Prostate gland (tissue), 2 donors: ENCODE results near the gene ADPRHL1. TPM values are rescaled to one million over a fixed set of nuclear protein-coding genes. Genes with fewer than 3 reads are reported as not detected.

Source experiments
- DNase-seq: peaks from one replicate; pipeline ENCODE4 v3.0.0-alpha.2; 2019; ENCODE audit warnings: low spot score
- H3K27ac ChIP-seq, 2 donors: fragments of 200-600 bp; sonication (generic); 2 replicates each; pipeline ENCODE4 v1.5.1; 2017 to 2019
- H3K27me3 ChIP-seq: fragments of 200-600 bp; sonication (generic); replicated peaks from 2 replicates; pipeline ENCODE4 v1.5.1; 2019; ENCODE audit not compliant: insufficient read depth
- H3K36me3 ChIP-seq, 2 donors: fragments of 200-600 bp; sonication (generic); 1 replicate in 1 of 2; 2 replicates in 1 of 2; pipeline versions ENCODE4 v1.5.1 to v1.8.1; 2017 to 2019
- H3K4me1 ChIP-seq: fragments of 200-600 bp; sonication (generic); replicated peaks from 2 replicates; pipeline ENCODE4 v1.5.1; 2019
- H3K4me3 ChIP-seq, 2 donors: fragments of 200-600 bp; sonication (generic); 2 replicates each; pipeline ENCODE4 v1.5.1; 2017 to 2019
- H3K9me3 ChIP-seq: fragments of 200-600 bp; sonication (generic); 2 replicates; pipeline ENCODE4 v1.5.1; 2017
- CTCF ChIP-seq, 4 experiments: fragments of 200-600 bp in 2 of 4; fragments of 450-650 bp in 2 of 4; sonication (generic) in 2 of 4; IDR thresholded peaks; 1 replicate in 3 of 4; 2 replicates in 1 of 4; pipeline ENCODE4 v1.5.1; 2016 to 2019; ENCODE audit warnings: antibody characterized with exemption in 4 of 4, mild to moderate bottlenecking in 2 of 4, moderate library complexity in 2 of 4
- POLR2A ChIP-seq: fragments of 450-650 bp; IDR thresholded peaks from one replicate; pipeline ENCODE4 v1.6.1; 2016; ENCODE audit warnings: antibody characterized with exemption, mild to moderate bottlenecking
- POLR2AphosphoS5 ChIP-seq: sonication (generic); formaldehyde crosslinking; IDR thresholded peaks from one replicate; pipeline ENCODE4 v1.6.1; 2017; ENCODE audit warnings: antibody characterized with exemption
- WGBS: methylation state at CpG from one replicate; pipeline ENCODE4 v1.1.5; 2018; 5-methylcytosine and 5-hydroxymethylcytosine counted together
- intact Hi-C: fragments of 100-400 bp; cut with DNase I; formaldehyde crosslinking; loops from one replicate; pipeline ENCODE4 v1.14.2; 2022
- total RNA-seq, 2 donors: library from RNA; depleted of rRNA; stranded (reverse); fragments of >200 nt; gene quantifications; one replicate each; pipeline ENCODE4 v1.1.0, GENCODE V29; 2016

ADPRHL1 gene
- total RNA-seq, 2 donors from 2014 or later = 3.7 to 3.9 TPM

GRCh38 chr13:113449693-113450347 is 3.5 kb downstream of the ADPRHL1 start:
- peak overlapping the region; percentile 0 to 13 for H3K4me3 ChIP-seq
- H3K4me1 ChIP-seq = no peaks in the 10 kb centered on the region
- intact Hi-C loops = loop anchor here (5.0 kb wide), 1 partner anchor 58 kb away; no protein-coding TSS in a partner anchor
- peak overlapping the region; percentile 20 to 22 for H3K27ac ChIP-seq
- no peak for TF ChIP-seq CTCF (IDR thresholded peaks at IDR 0.05)
- H3K27me3 ChIP-seq = no peaks in the 10 kb centered on the region
- 72% methylated on average over 13 of the region's 13 CpGs for WGBS
- H3K9me3 ChIP-seq = no peaks in the 10 kb centered on the region
- DNase-seq = no peak
- H3K36me3 ChIP-seq = no peaks in the 10 kb centered on the region

GRCh38 chr13:113448885-113449692 is 4.2 kb downstream of the ADPRHL1 start:
- Histone ChIP-seq H3K27ac (peak overlapping the region; percentile 20 to 22), H3K9me3 (no peaks in the 10 kb centered on the region), H3K36me3 (no peaks in the 10 kb centered on the region), H3K4me3 (peak overlapping the region; percentile 0 to 13), H3K27me3 (no peaks in the 10 kb centered on the region), H3K4me1 (no peaks in the 10 kb centered on the region)
- no peak for DNase-seq
- 62% methylated on average over 29 of the region's 29 CpGs for WGBS
- TF ChIP-seq POLR2AphosphoS5 (no peak), POLR2A (no peak), CTCF (IDR thresholded peaks at IDR 0.05) (no peak)
- intact Hi-C loops = no loop called here

DNA sequence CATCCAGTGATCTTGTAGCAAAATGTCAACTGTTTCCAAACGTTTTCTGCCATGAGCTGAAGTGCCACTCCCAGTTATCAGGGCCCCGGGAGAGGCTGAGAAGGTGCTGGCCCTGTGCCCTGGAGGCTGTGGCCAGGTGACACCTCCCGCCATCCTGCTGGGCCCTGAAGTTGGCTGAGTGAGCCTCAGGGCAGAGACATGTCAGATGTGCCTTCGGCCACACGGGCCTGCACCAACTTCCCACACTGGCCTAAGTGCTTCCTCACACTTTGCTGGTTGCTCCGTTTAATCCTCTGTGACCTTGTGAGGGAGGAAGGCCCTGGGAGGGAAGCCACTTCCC is 4.8 kb downstream of the ADPRHL1 start:
- H3K4me1 ChIP-seq = no peaks in the 10 kb centered on the region
- intact Hi-C loops = no loop called here
- no peak overlapping the region for H3K4me3 ChIP-seq
- no peak for TF ChIP-seq CTCF (IDR thresholded peaks at IDR 0.05)
- no peak for TF ChIP-seq POLR2A
- TF ChIP-seq POLR2AphosphoS5 = no peak
- no peaks in the 10 kb centered on the region for H3K27me3 ChIP-seq
- no peak overlapping the region for H3K27ac ChIP-seq
- H3K9me3 ChIP-seq = no peaks in the 10 kb centered on the region
- no peak for DNase-seq
- 45% methylated on average over 6 of the region's 6 CpGs for WGBS
- H3K36me3 ChIP-seq = no peaks in the 10 kb centered on the region

DNA sequence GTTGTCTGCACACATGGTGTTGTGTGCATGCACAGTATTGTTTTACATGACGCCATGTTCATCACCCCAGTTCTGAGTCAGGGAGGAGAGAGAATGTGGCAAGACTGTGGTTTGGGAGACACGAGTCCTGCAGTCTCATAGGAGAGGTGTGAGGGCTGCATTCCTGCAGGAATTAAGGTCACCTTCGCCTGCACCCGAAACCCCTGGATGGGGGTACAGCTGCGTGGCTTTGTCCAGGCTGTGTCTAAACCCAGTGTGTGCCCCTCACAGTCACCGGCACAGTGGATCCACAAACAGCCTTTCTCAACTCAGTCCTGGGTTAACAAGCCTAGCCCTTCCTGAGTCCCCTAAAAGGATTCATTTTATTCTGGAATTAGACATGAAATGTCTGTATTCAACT is 5.7 kb downstream of the ADPRHL1 start:
- no peaks in the 10 kb centered on the region for H3K27me3 ChIP-seq
- intact Hi-C loops = no loop called here
- no peak overlapping the region for H3K4me3 ChIP-seq
- no peaks in the 10 kb centered on the region for H3K9me3 ChIP-seq
- TF ChIP-seq CTCF (IDR thresholded peaks at IDR 0.05) = no peak
- no peak for TF ChIP-seq POLR2AphosphoS5
- TF ChIP-seq POLR2A = no peak
- no peaks in the 10 kb centered on the region for H3K36me3 ChIP-seq
- no peak for DNase-seq
- H3K4me1 ChIP-seq = no peaks in the 10 kb centered on the region
- H3K27ac ChIP-seq = no peak overlapping the region
- WGBS = 89% methylated on average over 6 of the region's 6 CpGs

GRCh38 chr13:113446488-113446854 is 6.8 kb downstream of the ADPRHL1 start:
- no peak overlapping the region for H3K27ac ChIP-seq
- WGBS = 87% methylated on average over 9 of the region's 9 CpGs
- no peaks in the 10 kb centered on the region for H3K4me1 ChIP-seq
- H3K4me3 ChIP-seq = no peak overlapping the region
- no peaks in the 10 kb centered on the region for H3K27me3 ChIP-seq
- no peaks in the 10 kb centered on the region for H3K9me3 ChIP-seq
- TF ChIP-seq CTCF (IDR thresholded peaks at IDR 0.05) = no peak
- no peak for TF ChIP-seq POLR2A
- TF ChIP-seq POLR2AphosphoS5 = no peak
- DNase-seq = no peak
- intact Hi-C loops = no loop called here
- no peaks in the 10 kb centered on the region for H3K36me3 ChIP-seq
